HG03469 (cell line): ENCODE data around the gene WASF3.
A peak's percentile ranks its signal among the peaks of the same experiment; 100 is the strongest.

Experiments
- ATAC-seq: cut with Tn5 transposase; IDR thresholded peaks from one replicate; pipeline ENCODE4 v1.9.1; 2021; ENCODE audit warnings: mild to moderate bottlenecking, moderate library complexity, moderate number of reproducible peaks; ENCODE audit not compliant: unreplicated experiment

Gene WASF3, protein sequence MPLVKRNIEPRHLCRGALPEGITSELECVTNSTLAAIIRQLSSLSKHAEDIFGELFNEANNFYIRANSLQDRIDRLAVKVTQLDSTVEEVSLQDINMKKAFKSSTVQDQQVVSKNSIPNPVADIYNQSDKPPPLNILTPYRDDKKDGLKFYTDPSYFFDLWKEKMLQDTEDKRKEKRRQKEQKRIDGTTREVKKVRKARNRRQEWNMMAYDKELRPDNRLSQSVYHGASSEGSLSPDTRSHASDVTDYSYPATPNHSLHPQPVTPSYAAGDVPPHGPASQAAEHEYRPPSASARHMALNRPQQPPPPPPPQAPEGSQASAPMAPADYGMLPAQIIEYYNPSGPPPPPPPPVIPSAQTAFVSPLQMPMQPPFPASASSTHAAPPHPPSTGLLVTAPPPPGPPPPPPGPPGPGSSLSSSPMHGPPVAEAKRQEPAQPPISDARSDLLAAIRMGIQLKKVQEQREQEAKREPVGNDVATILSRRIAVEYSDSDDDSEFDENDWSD

GRCh38 chr13:26557393-26558073 is at the start of gene WASF3:
Gene WASF3 (plus strand): TSS chr13:26557683. CDS start chr13:26642271, 84,588 bp downstream.
- ATAC-seq: peak; percentile 84

GRCh38 chr13:26508885-26509284 is 48.6 kb upstream of the WASF3 start:
- no peak for ATAC-seq

GRCh38 chr13:26509491-26509890 is 48.0 kb upstream of the WASF3 start:
- no peak for ATAC-seq

GRCh38 chr13:26513931-26514330 is 43.6 kb upstream of the WASF3 start:
- ATAC-seq: no peak

- no peak for ATAC-seq
These were observed 41.8 kb upstream of the WASF3 start for GRCh38 chr13:26515721-26516120.

- no peak for ATAC-seq
These were observed 39.5 kb upstream of the WASF3 start for GRCh38 chr13:26517936-26518335.

GRCh38 chr13:26518451-26518959 is 39.0 kb upstream of the WASF3 start:
- ATAC-seq: no peak

DNA sequence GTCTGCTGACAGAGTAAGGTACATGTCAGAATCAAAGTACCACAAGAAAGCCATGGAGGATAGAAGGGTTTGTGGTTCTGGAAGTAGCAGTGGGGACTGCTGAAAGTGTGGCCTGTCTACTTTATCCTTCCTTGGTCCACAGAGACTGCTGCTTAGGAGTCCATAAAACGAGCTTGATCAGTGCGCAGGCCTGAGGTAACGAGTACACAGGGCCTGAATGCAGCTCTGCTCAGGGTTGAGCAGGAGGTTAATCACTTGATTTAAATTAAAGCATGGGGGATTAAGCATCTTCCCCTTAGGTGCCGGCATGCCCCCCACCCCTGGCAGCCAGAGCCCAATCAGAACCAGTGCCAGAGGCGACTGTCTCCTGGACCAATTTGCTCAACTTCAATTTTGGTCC is 34.9 kb upstream of the WASF3 start:
- ATAC-seq: no peak

- no peak for ATAC-seq
These were observed 34.5 kb upstream of the WASF3 start for GRCh38 chr13:26523007-26523406.

DNA sequence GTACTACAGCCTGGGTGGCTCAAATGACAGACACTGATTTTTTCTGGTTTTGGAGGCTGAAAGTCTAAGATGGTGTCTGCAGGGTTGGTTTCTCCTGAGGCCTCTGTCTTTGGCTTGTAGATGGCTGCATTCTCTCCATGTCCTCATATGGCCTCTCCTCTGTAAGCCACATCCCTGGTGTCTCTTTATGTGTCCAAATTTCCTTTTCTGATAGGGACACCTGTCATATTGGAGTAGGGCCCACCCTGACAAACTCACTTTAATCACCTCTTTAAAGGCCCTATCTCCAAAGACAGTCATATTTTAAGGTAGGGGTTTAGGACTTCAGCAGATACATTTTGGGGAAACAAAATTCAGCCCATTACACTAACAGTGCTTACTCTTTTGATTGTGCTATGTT is 32.0 kb upstream of the WASF3 start:
- no peak for ATAC-seq

DNA sequence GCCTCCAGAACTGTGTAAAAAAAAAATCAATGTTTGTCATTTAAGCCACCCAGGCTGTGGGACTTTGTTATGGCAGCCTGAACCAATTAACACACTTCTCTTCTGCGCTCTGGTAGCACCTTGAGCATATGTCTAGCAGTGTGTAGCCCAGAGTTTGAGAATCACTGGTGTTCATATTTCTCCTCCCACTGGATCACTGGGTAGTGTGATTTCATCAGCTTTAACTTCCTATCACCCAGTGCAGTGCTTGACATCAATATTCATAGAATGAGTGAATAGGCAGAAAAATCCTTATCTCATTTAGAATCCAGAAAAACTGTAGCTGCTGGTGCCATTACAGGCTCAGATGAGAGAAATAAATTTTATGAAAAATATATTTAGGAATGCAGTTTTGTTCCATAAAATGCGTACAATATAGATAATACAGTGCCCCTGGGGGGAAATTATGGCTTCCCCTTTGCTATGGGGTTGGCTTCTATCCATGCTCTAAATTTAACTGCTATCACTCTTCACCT is 30.7 kb upstream of the WASF3 start:
- ATAC-seq: no peak

DNA sequence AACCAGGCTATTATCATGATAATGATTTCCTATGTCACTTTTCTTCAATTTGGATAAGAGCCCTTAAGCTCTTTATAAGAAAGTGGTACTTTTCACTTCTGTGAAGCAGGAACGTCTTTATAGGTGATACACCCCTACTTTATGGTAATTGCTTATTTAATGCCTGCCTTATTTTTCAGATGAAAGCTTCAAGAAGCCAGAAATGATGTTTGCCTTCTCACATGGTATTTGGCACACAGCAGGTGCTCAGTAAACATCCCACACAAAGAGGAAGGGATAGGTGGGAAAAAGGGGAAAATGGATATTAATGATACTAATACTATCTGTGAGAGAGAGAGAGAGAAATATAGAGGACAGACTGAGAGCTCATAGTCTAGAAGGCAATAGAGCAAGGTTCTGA is 29.0 kb upstream of the WASF3 start:
- ATAC-seq: no peak

- no peak for ATAC-seq
These were observed 28.0 kb upstream of the WASF3 start for GRCh38 chr13:26529441-26529840.

- no peak for ATAC-seq
These were observed 25.7 kb upstream of the WASF3 start for GRCh38 chr13:26531742-26532141.

GRCh38 chr13:26534036-26534726 is 23.3 kb upstream of the WASF3 start:
- no peak for ATAC-seq

DNA sequence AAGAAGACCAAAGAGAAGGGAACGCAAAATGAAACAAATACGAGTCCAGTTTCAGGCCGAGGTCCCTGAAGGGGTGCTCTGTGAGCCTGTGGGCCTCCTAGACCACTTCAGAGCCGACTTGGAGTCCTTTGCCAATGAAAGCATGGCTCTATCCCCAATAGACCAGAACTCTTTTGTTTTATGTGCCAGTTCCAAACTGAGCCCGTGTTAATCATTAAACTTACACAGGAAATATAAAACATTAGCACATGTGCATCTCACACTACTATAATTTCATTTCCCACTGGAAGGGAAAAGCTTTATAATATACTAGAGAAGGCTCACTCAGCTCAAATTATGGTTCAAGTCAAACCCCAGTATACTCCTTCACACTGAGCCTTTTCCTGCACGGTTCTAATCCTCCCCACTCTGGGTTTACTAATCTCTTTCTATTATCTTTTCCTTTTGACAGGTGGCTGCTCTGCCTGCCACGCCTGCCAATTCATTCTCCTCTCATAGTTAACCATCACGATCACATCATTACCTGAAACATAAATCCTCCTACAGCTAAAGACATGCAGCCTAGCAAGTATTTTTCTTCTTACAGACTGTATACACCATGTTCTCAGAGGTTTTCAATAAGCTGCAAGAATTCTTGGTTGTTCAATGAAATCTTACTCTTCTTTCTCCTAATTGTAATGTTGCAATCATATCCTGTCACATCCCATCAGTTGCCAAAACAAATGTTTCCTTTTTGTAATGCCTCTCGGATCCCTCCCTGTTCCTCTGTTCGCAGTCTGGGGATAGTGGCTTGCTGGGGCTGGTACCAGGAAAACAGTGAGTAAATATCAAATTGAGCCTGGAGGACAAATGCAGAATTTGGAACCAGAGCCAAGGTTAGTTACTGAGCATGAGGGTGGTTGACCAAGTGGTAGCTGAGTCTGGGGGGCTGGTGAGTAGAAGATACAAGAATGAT is 18.8 kb upstream of the WASF3 start:
- no peak for ATAC-seq

GRCh38 chr13:26539738-26540292 is 17.7 kb upstream of the WASF3 start:
- no peak for ATAC-seq

DNA sequence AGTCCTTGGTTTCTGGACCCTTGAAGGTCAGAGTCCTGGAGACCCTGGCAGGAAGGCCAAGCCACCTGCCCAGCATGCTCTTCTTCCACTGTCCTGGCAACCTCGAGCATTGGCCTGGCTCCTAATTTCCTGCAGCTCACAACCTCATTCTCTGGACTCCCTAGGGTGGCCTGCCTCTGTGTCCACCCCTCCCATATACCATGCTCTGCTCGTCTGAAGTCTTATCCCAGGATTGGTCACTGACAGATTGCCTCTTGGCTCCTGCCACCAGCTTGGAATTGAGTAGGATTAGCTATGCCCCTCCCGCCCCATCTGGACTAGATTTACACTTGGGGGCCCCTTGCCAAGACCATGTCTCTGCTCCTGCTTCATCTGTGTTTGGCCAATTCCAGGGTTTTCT is 17.1 kb upstream of the WASF3 start:
- ATAC-seq: no peak

DNA sequence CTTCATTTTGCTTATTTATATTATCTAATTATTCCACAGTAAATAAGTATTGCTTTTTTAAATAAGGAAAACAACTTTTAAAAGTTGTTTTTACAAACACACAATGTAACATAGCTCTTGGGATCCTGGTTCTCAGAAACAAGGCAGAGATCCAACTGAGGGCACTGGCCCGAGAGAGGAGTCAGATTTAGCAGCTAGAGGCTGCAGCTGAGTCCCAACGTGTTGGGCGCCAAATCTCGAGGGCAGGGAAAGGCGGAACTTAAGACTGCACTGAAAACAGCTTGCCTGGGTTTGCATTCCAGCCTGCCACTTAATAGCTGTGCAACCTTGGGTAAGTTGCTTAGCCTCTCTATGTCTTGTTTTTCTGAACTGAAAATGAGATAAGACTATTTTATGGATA is 16.4 kb upstream of the WASF3 start:
- no peak for ATAC-seq
